ENCODE results near the gene FITM1.

DNA sequence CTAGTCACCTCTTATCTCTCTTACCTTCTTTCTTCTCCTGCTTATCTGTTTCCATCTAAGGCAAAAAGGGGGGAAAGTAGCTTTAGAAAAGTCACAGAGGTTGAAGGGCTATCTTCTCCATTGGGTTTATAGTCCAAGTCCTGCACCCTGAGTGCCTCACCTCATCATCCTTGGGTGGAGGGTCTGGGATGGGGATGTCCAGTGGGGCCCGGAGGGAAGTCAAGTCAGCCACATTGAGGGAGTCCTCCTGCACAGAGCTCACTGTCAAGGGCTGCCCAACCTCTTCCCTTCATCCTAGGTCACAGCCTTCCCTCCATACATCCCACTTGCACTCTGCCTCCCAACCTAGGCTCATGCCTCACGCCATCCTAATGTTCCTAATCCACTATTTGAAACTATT is 14.8 kb downstream of the FITM1 start:
- TF ChIP-seq, protein P1, sequence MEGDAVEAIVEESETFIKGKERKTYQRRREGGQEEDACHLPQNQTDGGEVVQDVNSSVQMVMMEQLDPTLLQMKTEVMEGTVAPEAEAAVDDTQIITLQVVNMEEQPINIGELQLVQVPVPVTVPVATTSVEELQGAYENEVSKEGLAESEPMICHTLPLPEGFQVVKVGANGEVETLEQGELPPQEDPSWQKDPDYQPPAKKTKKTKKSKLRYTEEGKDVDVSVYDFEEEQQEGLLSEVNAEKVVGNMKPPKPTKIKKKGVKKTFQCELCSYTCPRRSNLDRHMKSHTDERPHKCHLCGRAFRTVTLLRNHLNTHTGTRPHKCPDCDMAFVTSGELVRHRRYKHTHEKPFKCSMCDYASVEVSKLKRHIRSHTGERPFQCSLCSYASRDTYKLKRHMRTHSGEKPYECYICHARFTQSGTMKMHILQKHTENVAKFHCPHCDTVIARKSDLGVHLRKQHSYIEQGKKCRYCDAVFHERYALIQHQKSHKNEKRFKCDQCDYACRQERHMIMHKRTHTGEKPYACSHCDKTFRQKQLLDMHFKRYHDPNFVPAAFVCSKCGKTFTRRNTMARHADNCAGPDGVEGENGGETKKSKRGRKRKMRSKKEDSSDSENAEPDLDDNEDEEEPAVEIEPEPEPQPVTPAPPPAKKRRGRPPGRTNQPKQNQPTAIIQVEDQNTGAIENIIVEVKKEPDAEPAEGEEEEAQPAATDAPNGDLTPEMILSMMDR (IDR thresholded peaks at IDR 0.05; ENCODE audit: low read length), result no peak
- TF ChIP-seq EZH2phosphoT487 (IDR thresholded peaks at IDR 0.05; ENCODE audit: low read length), result no peak
